ENCODE data around the gene HIRA. TPM values are rescaled to one million over a fixed set of nuclear protein-coding genes. Genes with fewer than 3 reads are reported as not detected.

Gene HIRA, protein sequence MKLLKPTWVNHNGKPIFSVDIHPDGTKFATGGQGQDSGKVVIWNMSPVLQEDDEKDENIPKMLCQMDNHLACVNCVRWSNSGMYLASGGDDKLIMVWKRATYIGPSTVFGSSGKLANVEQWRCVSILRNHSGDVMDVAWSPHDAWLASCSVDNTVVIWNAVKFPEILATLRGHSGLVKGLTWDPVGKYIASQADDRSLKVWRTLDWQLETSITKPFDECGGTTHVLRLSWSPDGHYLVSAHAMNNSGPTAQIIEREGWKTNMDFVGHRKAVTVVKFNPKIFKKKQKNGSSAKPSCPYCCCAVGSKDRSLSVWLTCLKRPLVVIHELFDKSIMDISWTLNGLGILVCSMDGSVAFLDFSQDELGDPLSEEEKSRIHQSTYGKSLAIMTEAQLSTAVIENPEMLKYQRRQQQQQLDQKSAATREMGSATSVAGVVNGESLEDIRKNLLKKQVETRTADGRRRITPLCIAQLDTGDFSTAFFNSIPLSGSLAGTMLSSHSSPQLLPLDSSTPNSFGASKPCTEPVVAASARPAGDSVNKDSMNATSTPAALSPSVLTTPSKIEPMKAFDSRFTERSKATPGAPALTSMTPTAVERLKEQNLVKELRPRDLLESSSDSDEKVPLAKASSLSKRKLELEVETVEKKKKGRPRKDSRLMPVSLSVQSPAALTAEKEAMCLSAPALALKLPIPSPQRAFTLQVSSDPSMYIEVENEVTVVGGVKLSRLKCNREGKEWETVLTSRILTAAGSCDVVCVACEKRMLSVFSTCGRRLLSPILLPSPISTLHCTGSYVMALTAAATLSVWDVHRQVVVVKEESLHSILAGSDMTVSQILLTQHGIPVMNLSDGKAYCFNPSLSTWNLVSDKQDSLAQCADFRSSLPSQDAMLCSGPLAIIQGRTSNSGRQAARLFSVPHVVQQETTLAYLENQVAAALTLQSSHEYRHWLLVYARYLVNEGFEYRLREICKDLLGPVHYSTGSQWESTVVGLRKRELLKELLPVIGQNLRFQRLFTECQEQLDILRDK
- 10.5 TPM for total RNA-seq

DNA sequence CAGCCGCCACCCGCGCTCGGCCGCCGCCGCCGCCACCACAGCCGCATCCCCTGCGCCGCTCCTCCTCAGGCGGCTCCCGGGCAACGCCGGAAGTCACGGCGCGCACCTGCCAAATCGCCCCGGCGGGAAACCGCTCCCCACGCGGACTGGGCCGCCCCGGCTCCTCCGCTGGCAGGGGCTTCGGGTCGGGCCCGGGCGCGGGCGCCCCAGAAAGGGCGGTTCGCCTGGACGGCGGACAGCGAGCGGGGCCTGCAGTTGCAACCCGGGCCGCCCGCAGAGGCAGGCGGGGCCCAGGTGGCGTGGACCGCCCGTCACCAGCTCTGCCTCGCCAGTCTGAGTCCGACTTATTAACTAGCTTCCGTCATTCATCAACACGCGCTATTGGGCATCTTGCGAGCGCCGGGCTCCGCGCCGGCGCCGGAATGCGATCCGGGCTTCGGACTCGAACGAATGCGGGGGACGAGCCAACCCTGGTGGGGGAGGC, at the start of gene HIRA:
Gene HIRA (minus strand): TSS at position 85 of the 484 bp plus-strand sequence. CDS start 257 bp downstream, outside the sequence.
- peak; percentile 20 for DNase-seq

DNA sequence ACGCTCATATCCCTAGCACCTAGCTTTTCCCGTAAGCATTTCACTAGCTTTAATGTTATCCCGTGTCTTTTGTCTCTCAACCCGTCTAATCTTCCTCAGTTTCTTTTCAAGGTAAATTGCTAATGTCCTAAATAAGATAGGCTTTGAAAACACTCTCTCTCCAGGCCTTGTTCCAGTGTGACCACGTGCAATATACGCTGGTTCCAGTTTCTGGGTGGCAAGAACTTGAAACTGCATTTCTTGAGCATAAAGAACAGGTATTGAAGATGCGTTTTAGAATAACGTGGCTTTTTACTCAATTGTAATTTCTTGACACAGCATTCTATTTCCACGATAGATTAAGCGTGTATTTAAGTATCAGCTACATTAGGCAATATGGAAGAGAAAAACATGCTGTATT, 49.3 kb upstream of the HIRA start:
- no peak for DNase-seq

DNA sequence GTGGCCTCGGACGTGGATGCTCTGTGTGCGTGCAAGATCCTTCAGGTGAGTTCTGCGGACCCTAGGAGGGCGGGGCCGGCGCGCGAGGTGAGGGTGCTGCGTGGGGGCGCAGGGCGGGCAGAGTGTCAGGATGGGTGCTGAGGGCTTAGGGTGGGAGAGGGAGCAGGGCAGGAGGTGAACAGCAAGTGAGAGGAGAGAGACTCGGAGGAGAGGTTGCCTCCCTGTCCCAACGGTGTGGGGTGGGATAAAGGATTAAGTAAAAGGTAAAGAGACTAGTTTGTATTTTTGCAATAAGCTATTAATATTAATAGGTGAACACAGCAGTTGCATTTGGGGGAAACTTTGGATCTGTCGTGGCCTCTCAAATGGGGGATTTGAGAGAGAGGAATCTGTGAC, 48.6 kb upstream of the HIRA start:
- DNase-seq, result no peak

DNA sequence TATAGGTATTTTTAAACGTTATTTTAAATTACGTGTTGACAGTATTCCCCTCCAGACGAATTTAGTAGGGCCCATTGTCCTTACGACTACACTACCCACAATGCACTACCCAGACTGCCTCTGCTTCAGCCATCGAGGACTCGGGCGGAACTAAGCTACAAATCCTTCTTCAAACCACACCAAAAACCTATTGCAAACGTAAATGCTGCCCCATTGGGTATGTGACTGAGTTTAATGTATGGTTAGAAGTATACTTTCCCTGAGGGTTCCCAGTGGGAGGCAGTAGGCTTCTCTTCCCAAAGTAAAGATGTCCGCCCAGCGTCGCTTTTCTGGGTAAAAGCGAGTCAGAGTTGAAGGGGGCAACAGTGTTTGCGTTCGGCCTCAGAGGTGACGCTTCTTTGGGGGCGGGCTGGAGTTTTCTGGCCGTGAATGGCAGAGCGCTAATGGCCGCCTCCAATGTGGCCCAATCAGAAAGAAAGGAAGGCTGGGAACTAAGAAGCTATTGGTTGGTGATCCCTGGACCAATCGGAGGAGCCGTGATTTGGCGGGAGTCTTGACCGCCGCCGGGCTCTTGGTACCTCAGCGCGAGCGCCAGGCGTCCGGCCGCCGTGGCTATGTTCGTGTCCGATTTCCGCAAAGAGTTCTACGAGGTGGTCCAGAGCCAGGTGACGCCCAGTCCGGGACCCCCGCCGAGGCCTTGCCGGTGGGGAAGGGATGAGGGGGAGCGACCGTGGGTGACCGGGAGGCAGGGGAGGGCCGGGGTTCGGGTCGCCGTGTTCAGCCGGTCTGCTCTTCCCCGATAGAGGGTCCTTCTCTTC, 48.0 kb upstream of the HIRA start, which contains the start of gene CDC45:
Gene CDC45 (plus strand): TSS at position 566 of the 818 bp plus-strand sequence. CDS start 49 bp downstream, at position 615.
- peak; percentile 99 for DNase-seq

DNA sequence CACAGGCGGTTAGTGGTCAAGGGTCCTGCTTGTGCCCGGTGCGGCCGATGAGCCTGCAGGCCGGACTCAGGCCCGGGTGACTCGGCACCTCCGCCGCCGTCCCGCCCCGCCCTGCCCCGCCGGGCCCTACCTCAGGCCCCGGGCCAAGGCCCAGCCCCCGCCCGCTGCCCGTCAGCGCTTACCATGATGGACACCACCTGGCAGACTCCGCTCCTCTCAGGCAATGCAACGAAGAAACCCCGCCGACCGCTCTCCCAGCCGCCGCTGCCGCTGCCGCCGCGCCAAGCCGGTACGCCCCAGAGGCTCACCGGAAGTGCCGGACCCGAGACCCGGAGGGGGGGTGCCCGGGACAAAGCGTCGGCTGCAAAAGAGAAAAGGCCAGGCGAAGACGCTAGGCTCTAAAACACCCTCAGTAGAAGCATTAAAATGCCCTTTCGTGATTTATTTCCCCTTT, 47.4 kb upstream of the HIRA start, which contains the start of gene UFD1:
Gene UFD1 (minus strand): TSS at position 293 of the 454 bp plus-strand sequence. CDS start 108 bp downstream, at position 185.
- DNase-seq, result no peak

DNA sequence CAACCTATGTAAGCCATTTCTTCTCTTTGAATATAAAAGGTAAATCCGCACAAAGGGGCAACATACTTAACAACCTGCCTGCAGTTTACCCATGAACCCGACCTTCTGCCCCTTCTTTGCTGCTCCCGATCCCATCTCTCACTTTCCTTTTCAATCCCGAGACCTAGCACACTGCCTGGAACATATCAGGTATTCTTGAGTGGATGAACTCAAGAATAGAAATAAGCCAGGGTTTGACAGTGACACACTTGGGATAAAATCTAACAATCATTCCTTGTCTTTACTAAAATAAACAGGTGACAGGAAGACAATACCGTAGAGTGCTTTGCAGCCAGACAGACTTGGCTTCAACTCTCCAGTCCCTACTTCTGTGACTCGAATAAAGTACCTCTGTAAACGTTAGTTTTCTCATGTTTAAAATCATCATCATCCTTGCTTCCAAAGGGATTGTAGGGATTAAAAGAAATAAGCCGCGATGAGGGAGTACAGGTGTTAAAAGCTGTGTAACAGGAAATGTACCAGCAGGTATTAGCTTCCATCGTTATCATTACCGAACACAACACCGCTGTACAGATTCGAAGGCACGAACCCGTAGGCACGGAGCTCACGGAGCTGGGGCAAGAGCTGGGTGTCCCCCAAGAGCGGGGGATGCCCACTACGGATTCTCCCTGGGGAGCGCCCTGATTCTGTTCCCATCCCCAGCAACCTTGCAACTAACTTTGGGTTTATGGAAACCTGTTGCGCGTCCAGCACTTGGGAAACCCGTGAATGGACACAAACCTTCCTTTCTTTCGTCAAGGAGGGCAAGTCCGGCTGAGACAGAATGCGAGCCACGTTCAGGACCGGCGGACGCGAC, 46.7 kb upstream of the HIRA start:
- no peak for DNase-seq

DNA sequence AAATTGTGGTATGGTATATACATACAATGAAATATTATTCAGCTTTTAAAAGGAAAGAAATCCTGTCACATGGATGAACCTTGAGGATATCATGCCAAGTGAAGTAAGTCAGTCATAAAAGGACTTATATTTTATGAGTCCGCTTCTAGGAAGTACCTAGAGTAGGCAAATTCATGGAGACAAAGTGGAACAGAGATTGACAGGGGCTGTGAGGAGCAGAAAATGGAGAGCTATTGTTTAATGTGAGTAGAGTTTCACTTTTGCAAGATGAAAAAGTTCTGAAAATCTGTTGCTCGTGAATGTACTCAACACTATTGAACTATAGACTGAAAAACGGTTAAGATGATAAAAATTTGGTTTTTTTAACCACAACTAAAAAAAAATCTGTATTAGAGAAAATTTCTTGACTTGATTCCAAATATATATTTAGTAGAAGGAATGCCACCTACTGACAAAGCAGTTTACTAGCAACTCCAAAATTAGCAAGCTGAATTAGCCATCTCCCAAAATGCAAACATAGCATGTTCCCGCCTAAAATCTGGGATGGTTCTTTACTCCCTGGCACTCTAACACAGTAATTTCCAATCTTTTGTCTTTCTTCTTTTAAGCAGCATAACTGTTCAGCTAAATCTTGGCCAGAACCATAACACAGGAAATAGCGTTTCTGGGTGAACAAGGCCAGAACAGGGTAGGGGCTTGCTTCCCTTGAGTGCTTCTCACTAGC, 46.0 kb upstream of the HIRA start:
- peak; percentile 34 for DNase-seq

DNA sequence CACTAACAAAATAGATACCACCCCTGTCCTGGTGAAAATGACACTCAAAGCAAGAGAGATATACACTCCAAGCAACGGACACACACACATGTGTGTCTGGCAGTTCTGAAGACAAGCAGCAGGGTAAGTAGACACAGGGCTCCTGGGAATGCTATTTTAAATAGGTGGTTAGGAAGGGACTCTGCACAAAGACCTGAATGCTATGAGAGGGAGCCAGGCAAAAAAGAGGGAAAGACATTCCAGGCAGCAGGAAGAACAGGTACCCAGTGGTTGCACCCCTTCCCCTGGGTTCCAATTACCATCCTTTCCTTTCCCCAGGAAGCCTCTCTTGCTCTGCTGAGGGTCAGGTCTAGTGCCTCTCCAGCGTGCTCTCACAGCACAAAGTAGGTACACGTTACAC, 44.5 kb upstream of the HIRA start:
- DNase-seq, result no peak

DNA sequence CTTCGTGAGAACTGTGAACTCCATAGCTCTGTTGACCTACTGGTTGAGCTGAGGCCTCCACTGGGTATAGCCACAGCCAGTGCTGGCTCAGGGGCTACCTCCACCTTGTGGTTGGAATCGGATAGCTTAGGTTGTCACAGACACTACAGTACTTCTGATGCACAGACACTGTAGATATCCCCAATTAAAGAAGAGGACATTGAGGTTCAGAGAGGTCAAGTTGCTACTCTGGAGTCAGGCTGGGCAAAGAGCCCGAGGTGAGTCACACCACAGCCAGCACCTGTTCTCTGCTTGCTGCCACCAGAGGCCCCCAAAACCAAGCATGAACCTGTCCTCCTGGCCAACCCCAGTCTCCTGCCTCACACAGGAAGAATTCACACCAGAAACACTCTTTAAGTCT, 42.0 kb upstream of the HIRA start:
- no peak for DNase-seq

DNA sequence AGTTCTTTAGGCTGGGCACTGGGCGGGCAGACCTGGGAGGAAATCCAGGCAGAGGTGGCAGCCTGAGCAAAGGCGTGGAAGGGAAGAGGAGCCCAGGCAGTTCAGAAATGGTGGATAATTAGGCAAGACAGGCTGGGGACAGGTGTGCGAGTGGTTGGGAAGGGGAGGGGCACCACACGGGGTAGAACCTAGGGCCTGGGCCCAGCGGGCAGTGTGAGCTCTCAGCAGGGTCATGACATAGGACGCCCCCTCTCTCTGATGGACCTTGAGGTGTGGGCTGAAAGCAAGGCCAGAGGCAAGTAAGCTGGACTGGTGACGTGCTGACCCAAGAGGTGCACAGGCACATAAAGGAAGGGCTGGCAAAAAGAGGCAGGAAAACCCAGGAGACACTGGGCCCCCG, 40.7 kb upstream of the HIRA start:
- DNase-seq, result no peak

DNA sequence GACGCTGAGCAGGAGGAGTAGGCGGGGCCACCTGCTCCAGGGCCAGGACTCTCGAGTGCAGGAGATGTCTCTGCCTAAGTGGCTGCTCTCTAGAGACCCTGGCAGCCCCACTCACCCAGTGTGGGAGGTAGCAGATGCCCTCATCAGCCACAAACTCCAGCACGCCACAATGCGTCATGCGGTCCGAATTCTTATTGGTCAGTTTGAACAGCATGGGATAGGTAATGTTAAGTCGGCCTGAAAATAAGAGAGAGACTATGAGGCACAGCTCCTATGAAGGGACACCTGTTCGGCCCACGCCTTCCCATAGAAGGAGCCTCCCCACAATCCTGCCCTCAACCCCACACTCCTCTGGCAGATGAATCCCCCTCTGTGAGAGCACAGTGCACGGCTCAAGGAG, 40.0 kb upstream of the HIRA start:
- no peak for DNase-seq

DNA sequence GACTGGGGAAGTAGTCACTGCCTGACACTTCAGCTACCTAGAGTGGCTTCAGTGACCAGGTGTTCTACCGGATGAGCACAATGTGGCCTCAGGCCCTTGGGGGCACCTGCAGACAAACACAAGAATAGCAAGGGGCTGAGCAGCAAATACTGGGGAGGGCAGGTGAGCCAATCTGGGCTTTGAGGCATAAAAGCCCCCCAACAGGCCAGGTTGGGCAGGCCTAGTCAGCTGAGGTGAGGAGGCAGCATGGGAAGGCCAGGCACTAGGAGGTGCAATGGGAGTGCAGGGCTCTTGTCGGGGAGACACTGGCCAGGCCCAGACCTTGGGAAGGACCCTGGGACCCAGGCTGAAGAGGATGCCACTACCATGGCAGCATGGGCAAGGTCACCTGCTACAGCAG, 38.5 kb upstream of the HIRA start:
- no peak for DNase-seq

DNA sequence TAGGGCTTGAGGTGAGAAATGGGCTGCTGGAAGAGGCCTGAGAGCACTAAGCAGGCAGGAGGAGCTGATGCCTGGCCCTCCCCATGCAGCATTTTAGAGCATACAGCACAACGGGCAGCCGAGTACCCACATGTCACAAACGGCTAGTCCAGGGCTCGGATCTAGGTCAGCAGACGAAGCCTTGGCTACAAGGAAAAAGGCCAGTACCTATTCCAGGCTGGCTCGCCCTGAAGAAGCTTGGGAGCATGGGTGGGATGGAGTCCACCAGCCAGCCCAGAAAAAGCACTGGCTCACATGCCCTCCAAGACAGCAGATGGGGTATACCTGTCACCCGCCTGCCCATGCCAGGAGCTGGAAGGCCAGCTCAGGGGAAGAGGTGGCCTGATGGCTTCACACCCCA, 37.9 kb upstream of the HIRA start:
- DNase-seq, result no peak

DNA sequence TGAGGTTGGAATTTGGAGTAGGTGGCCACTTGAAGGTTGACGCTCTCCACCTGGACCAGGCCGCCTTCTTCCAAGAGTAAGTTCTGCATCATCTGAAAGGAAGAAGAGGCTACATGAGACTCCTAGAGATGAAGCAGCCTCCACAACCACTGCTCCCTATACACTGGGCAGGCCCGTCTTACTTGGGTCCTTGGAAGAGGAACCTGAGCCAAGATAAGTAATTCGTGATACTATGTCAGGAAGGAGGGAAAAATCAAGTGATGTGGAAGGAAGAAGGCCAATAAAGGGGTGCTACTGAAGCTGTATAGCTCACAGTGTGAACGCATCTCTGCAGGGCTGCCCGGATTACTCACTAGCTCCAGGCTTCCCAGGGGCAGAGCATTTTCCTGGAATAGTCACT, 36.4 kb upstream of the HIRA start:
- no peak for DNase-seq

DNA sequence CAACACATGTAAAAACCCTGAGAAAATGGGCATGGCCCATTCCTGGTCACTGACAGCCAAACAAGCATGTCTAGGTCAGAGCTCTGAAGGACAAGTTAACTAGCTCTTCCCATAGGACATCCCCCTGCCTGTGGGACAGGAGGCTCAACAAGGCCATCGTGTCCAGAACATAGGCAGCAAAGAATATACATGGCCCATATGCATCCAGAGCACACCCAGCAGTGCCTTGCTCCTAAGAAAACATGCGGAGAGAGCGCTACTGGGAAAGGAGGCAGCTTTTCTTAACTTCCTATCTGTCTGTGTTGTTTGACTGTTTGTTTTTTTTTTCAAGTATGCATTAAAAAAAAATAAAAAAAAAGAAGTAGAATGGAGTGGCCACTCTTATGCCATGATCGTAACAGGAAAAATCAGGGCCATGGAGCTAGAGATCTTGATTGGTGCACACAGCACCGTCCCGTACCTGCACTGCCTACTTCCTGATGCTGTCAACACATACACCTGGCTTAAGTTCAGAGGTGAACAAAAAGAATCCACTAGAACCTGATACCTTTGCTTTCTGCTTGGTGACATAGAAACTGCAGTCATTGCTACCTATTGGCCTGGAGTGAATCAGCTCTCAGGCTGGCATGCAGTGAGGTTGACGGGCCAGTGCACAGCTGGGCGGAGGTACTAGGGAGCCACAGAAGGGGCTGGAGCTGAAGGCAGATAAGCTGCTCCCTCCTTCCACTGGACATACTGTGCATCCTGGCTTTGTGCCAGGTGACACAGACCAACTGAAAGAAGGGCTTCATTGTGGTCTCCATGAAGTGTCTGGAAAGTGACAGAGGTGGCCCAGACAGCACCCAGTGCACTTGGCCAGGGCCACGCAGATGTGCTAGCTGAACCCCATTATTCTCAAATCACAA, 35.6 kb upstream of the HIRA start:
- no peak for DNase-seq

DNA sequence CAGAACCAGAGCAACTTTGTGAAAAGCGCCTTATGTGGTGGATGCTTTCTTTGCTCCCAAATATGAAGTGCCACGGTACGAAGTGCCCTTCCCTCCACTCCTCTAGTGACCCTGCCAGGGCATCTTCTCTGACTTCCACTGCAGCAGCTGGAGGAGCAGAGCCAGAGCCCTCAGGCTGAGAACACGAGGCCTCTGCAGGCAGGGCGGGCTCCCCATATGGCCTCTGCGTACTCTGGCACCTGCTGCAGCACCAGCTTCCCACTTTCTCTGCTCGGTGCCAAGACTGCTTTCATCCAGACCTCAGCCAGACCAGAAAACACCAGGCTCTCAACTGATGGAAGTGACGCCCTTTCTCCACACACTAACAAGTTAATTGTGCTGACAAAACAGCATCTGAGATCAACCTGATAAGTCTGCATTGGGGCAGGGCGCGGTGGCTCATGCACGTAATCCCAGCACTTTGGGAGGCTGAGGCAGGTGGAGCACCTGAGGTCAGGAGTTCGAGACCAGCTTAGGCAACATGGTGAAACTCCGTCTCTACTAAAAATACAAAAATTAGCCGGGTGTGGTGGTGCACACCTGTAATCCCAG, 34.7 kb upstream of the HIRA start:
- no peak for DNase-seq

DNA sequence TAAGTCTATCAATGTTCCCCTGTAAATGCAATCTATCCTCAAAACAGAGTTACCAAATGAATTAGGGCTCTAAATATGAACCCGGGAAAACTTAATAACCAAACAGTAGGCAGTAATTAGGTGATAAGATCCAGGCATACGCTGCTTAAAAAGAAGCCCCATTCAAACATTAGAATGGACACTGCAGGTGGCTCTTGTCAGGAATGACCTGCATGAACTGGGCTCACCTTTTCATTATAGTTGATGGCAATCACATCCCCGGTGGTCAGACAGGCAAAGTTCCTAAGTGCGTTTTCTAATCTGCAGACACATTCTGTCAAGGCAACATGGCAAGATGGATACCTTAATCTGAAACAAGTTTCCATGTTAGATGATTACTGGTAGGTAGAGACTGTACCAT, 33.4 kb upstream of the HIRA start:
- DNase-seq, result no peak

DNA sequence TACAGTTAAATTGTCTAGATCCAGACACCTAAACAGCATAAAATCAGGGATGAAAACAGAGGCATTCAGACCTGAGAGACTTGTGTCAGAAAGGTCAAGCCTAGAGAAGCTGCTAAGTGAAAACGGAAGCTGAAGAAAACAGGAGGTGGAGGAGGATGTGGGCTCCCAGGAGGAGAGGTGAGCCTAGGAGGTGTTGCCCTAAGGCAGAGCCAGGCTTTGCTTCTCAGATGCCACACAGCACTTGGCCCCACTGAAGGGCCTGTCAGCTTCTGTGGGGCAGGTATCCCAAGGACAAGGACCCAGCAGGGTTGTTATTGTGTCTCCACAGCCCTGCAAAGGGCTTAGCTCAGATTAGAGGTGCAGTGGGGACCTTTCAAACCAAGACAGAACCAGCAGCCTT, 33.0 kb upstream of the HIRA start:
- no peak for DNase-seq
